Subcutaneous abdominal adipose tissue (tissue), 5 donors: ENCODE measurements around the gene LRBA.
"Not testable (repeated sequence)": the region's sequence is repeated elsewhere in the genome, so short reads cannot be mapped to it uniquely, and the experiment has no call there.

Source experiments
- H3K27ac ChIP-seq: one replicate; pipeline ENCODE4 v1.7.0; 2013; ENCODE audit warnings: low read depth, mild to moderate bottlenecking, inconsistent platforms, low read length, moderate library complexity
- H3K27me3 ChIP-seq, 5 donors: one replicate each; pipeline ENCODE4 v1.7.0; 2013; ENCODE audit warnings: low read length in 5 of 5, inconsistent platforms in 1 of 5; ENCODE audit not compliant: control insufficient read depth in 5 of 5, insufficient read depth in 4 of 5
- H3K36me3 ChIP-seq, 5 donors: one replicate each; pipeline ENCODE4 v1.7.0; 2013; ENCODE audit warnings: low read length in 5 of 5; ENCODE audit not compliant: control insufficient read depth in 5 of 5, insufficient read depth in 5 of 5
- H3K4me1 ChIP-seq, 5 donors: one replicate each; pipeline ENCODE4 v1.7.0; 2013; ENCODE audit warnings: low read length in 5 of 5, mild to moderate bottlenecking in 3 of 5, moderate library complexity in 1 of 5; ENCODE audit not compliant: control insufficient read depth in 5 of 5, insufficient read depth in 5 of 5
- H3K4me3 ChIP-seq, 5 donors: one replicate each; pipeline ENCODE4 v1.7.0; 2013; ENCODE audit warnings: low read length in 5 of 5, low read depth in 1 of 5
- H3K9ac ChIP-seq, 5 donors: one replicate each; pipeline ENCODE4 v1.7.0; 2013; ENCODE audit warnings: low read length in 5 of 5, mild to moderate bottlenecking in 4 of 5, moderate library complexity in 3 of 5
- H3K9me3 ChIP-seq, 5 donors: one replicate each; pipeline ENCODE4 v1.7.0; 2013; ENCODE audit warnings: low read length in 5 of 5; ENCODE audit not compliant: control insufficient read depth in 5 of 5
- donor health status: healthy.
- donor health status: healthy.
- donor health status: healthy.
- donor health status: healthy.
- donor health status: healthy.

LRBA gene

DNA sequence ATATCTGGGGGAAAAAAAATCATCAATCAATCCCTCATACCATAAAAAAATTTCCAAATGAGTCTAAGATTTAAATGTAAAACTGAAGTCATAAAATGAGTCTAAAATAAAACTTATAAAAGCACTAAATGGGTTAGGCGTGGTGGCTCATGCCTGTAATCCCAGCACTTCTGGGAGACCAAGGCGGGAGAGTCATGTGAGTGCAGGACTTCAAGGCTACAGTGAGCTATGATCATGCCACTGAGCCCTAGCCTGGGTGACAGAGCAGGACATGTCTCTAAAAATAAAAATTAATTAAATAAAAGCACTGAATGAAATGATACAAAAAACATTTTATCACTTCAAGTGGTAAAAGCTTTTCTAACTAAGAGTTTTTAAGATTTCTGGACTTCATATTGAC, 83.3 kb downstream of the LRBA start:
- H3K4me3 ChIP-seq: no peak overlapping the region
- no peaks in the 10 kb centered on the region for H3K4me1 ChIP-seq
- H3K36me3 ChIP-seq: no peaks in the 10 kb centered on the region
- no peaks in the 10 kb centered on the region for H3K27me3 ChIP-seq
- H3K27ac ChIP-seq: no peak overlapping the region
- no peak overlapping the region for H3K9ac ChIP-seq
- no peaks in the 10 kb centered on the region for H3K9me3 ChIP-seq

DNA sequence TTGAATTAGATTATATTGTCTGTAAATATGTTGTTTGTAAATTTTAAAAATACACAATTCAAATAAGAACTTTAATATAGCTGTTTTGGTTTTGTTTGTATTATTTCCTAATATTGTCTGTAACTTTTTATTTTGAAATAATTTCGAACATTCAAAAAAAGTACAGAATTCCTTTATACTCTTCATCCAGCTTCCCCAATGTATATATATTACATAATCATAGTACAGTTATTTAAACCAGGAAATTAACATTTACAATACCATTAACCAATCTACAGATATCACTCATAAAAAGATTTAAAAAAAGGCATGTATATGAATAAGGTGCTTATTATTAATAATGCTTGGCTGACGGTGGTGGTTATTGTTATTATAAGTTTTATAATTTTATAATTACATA, 84.1 kb downstream of the LRBA start:
- H3K9ac ChIP-seq: no peak overlapping the region
- H3K4me1 ChIP-seq: no peaks in the 10 kb centered on the region
- no peaks in the 10 kb centered on the region for H3K9me3 ChIP-seq
- H3K4me3 ChIP-seq: no peak overlapping the region
- H3K27me3 ChIP-seq: no peaks in the 10 kb centered on the region
- no peak overlapping the region for H3K27ac ChIP-seq
- H3K36me3 ChIP-seq: no peaks in the 10 kb centered on the region

DNA sequence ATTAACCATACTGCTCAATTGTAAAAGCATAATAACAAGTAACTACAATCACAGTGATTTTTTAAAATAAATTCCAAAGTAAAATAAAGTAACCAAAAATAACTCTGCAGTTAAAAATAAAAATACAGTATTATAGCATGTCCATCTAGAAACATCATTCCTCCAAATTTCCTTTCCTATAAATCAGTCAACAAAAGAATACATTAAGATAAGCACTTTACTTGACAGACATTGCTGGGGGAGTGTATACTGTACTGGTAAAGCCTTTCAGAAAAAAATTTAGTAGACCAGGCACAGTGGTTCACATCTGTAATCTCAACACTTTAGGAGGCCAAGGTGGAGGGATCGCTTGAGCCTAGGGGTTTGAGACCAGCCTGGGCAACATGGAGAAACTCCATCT, 91.1 kb downstream of the LRBA start:
- H3K27ac ChIP-seq: no peak overlapping the region
- H3K4me3 ChIP-seq: no peak overlapping the region
- H3K4me1 ChIP-seq: no peaks in the 10 kb centered on the region
- H3K9me3 ChIP-seq: no peaks in the 10 kb centered on the region
- H3K36me3 ChIP-seq: peaks cover 0 to 13% (median 3%) of the 10 kb centered on the region in 5 donors
- H3K9ac ChIP-seq: no peak overlapping the region
- no peaks in the 10 kb centered on the region for H3K27me3 ChIP-seq

DNA sequence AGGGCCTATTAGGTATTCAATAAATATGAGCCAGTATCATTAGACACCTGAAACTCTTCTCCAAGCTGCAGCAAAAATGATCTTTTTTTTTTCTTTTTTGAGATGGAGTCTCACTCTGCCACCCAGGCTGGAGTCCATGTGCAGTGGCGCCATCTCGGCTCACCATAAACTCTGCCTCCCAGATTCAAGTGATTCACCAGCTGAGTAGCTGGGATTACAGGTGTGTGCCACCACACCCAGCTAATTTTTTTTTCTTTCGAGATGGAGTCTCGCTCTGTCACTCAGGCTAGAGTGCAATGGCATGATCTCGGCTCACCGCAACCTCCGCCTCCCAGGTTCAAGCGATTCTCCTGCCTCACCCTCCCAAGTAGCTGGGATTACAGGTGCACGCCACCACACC, 93.6 kb downstream of the LRBA start:
- H3K4me1 ChIP-seq, H3K9me3 ChIP-seq, H3K27ac ChIP-seq, H3K27me3 ChIP-seq, H3K9ac ChIP-seq, H3K4me3 ChIP-seq: not testable (repeated sequence)
- peaks cover 0 to 14% (median 3%) of the 10 kb centered on the region in 5 donors for H3K36me3 ChIP-seq

DNA sequence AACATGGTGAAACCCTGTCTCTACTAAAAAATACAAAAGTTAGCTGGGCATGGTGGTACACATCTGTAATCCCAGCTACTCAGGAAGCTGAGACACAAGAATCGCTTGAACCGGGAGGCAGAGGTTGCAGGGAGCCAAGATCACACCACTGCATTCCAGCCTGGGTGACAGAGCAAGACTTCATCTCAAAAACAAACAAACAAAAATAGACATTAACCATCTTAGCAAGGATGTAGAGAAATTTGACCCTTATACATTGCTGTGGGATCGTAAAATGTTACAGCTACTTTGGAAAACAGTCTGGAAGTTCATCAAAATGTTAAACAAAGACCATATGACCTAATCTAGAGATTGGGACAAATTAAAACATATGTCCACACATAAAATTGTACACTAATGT, 96.5 kb downstream of the LRBA start:
- H3K36me3 ChIP-seq: peaks cover 0 to 19% (median 11%) of the 10 kb centered on the region in 5 donors
- not testable (repeated sequence) for H3K27me3 ChIP-seq, H3K4me1 ChIP-seq, H3K4me3 ChIP-seq, H3K9ac ChIP-seq, H3K9me3 ChIP-seq, H3K27ac ChIP-seq

DNA sequence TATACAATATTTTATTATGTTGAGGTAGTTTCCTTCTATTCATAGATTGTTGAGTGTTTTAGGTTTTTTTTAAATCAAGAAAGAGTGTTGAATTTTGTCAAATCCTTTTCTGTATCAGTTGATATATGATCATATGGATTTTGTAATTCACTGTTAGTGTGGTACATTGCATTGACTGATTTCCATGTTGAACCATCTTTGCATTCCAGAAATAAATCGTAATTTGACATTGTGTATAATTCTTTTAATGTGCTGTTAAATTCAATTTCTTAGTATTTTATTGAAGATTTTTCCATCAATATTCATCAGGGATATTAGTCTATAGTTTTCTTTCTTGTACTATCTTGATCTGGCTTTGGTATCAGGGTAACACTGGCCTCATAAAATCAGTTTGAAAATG, 103.8 kb downstream of the LRBA start:
- Histone ChIP-seq H3K4me3 (no peak overlapping the region), H3K36me3 (peaks cover 0 to 15% (median 10%) of the 10 kb centered on the region in 5 donors), H3K4me1 (peaks cover 0 to 16% (median 6%) of the 10 kb centered on the region in 5 donors), H3K27ac (no peak overlapping the region), H3K9ac (no peak overlapping the region), H3K9me3 (peaks cover 0 to 7% (median 0%) of the 10 kb centered on the region in 5 donors), H3K27me3 (no peaks in the 10 kb centered on the region)

DNA sequence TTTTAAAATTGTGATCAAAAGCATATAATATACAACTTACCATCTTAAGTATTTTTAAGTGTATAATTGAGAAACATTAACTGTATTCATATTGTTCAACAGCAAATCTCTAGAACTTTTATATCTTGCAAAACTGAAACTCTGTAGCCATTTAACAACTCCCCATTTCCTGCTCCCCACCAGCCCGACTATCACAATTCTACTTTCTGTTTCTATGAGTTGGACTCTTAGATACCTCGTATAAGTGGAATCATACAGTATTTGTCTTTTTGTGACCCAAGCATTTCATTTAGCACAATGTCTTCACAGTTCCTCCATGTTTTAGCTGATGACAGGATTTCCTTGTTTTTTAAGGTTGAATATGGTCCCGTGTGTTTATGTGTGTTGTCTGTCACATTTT, 106.0 kb downstream of the LRBA start:
- H3K9ac ChIP-seq: no peak overlapping the region
- H3K27me3 ChIP-seq: no peaks in the 10 kb centered on the region
- peaks cover 0 to 37% (median 9%) of the 10 kb centered on the region in 5 donors for H3K4me1 ChIP-seq
- peaks cover 0 to 12% (median 6%) of the 10 kb centered on the region in 5 donors for H3K36me3 ChIP-seq
- no peak overlapping the region for H3K27ac ChIP-seq
- no peak overlapping the region for H3K4me3 ChIP-seq
- peaks cover 0 to 7% (median 0%) of the 10 kb centered on the region in 5 donors for H3K9me3 ChIP-seq

DNA sequence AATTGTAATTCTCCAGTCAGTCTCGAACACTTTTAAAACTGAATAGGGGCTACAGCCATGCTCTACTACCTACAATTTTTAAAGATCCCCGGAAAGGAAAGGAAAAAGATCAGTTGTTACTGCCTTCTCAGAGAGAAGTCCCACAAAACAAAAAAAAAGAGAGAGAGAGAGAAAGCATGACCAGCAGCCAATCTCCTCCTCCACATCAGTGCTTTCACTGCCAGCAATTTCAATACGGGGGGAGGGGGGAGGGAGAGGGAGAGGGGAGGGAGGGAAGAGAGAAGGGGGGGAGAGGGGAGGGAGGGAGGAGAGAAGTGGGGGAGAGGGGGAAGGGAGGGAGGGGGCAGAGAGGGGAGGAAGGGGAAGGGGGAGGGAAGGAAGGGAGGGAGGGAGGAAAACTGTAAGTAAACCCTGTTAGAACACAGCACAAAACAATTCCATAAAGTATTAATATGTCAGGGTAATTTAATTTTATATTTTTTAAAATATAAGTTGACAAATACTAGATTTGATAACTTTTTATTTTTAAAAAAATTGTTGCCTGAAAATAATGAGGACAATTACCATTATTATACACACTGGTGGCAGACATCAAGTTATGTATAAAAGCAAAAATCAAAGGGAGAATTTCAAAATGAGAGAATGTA, 108.0 kb downstream of the LRBA start:
- peaks cover 0 to 7% (median 0%) of the 10 kb centered on the region in 5 donors for H3K9me3 ChIP-seq
- no peak overlapping the region for H3K4me3 ChIP-seq
- no peak overlapping the region for H3K27ac ChIP-seq
- H3K4me1 ChIP-seq: peaks cover 0 to 40% (median 9%) of the 10 kb centered on the region in 5 donors
- H3K27me3 ChIP-seq: no peaks in the 10 kb centered on the region
- peaks cover 0 to 5% (median 0%) of the 10 kb centered on the region in 5 donors for H3K36me3 ChIP-seq
- H3K9ac ChIP-seq: no peak overlapping the region

DNA sequence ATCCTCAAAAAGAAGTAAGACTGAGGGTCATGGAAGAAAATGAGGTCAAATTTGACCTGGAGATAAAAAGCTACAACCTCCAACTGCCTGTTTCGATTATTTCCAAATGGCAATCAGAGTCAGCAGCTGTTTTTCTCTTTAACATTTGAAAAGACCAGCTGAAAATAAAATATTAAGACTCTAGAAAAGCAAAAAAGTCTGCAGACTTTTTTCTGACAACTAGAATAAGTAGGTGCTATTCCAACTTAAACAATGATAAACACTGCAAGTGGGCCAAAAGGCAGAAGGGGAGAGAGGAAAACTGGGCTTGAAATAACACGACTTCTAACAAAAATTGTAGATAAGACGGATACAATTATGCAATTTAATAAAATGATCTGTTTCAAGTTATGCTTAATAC, 110.4 kb downstream of the LRBA start:
- Histone ChIP-seq H3K27ac (no peak overlapping the region), H3K9me3 (no peaks in the 10 kb centered on the region), H3K4me3 (no peak overlapping the region), H3K27me3 (no peaks in the 10 kb centered on the region), H3K36me3 (peaks cover 0 to 12% (median 4%) of the 10 kb centered on the region in 5 donors), H3K4me1 (peaks cover 0 to 31% (median 6%) of the 10 kb centered on the region in 5 donors), H3K9ac (no peak overlapping the region)

DNA sequence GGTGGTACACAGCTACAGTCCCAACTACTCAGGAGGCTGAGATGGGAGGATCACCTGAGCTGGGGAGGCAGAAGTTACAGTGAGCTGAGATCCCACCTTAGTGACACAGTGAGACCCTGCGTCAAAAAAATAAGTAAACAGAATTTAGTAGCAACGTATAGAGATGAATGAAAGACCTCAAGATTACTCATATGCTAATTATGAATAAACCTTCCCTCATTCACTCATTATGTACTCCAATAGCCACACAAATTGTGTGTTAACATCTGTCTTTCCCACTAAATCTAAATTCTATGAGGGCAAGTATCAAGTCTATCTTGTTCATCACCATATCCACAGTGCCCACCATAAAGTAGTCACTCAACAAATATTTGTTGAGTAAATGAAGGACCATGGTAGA, 111.5 kb downstream of the LRBA start:
- H3K4me3 ChIP-seq: no peak overlapping the region
- no peaks in the 10 kb centered on the region for H3K27me3 ChIP-seq
- peaks cover 0 to 19% (median 8%) of the 10 kb centered on the region in 5 donors for H3K36me3 ChIP-seq
- peaks cover 0 to 31% (median 6%) of the 10 kb centered on the region in 5 donors for H3K4me1 ChIP-seq
- H3K9me3 ChIP-seq: no peaks in the 10 kb centered on the region
- H3K27ac ChIP-seq: no peak overlapping the region
- H3K9ac ChIP-seq: no peak overlapping the region
